ENCODE data around the gene PLA2G4E. TPM values are rescaled to one million over a fixed set of nuclear protein-coding genes. Genes with fewer than 3 reads are reported as not detected.

Gene PLA2G4E
- total and polyA plus RNA-seq, 9 of the 15 experiments (the other 6 are each of a cell fraction or from before 2014, with no cell fraction given), result 0.03 TPM; not detected in 8

- no peak for TF ChIP-seq ETS1 (conservative IDR thresholded peaks at IDR 0.05; ENCODE audit: control insufficient read depth, low read depth, low read length)
- no peak for TF ChIP-seq BHLHE40 (IDR thresholded peaks at IDR 0.05; ENCODE audit: low read length)
- no peak for TF ChIP-seq TBL1XR1 (IDR thresholded peaks at IDR 0.05; ENCODE audit: low read length in 2 of 2)
- no peak for TF ChIP-seq ZNF143 (CRISPR knock-in tag; IDR thresholded peaks at IDR 0.05)
- no peak for TF ChIP-seq CLOCK (CRISPR knock-in tag; IDR thresholded peaks at IDR 0.05; ENCODE audit: borderline replicate concordance)
- no peak for TF ChIP-seq MXI1 (IDR thresholded peaks at IDR 0.05; ENCODE audit: low read depth, low read length)
- TF ChIP-seq MCM3 (IDR thresholded peaks at IDR 0.05), result no peak
- no peak for TF ChIP-seq ZFP91 (CRISPR knock-in tag; IDR thresholded peaks at IDR 0.05)
- TF ChIP-seq TSC22D4 (tag; IDR thresholded peaks at IDR 0.05), result no peak
- no peak for TF ChIP-seq ZNF23 (CRISPR knock-in tag; IDR thresholded peaks at IDR 0.05)
- TF ChIP-seq POLR3G (IDR thresholded peaks at IDR 0.05; ENCODE audit: extremely low read depth, insufficient read length, insufficient replicate concordance), result no peak
- TF ChIP-seq PCBP2 (IDR thresholded peaks at IDR 0.05; ENCODE audit: low read depth, low read length, poor library complexity, severe bottlenecking), result no peak
- no peak for TF ChIP-seq USF1 (CRISPR knock-in tag; IDR thresholded peaks at IDR 0.05)
- no peak for TF ChIP-seq KAT7 (CRISPR knock-in tag; IDR thresholded peaks at IDR 0.05; ENCODE audit: borderline replicate concordance)
- TF ChIP-seq ZEB2 (IDR thresholded peaks at IDR 0.05), result 0 out of 2 replicates have a peak, but pooled peaks have one; percentile 52
- TF ChIP-seq TCFL5 (CRISPR knock-in tag; conservative IDR thresholded peaks at IDR 0.05), result no peak
- no peak for TF ChIP-seq ELF4 (CRISPR knock-in tag; IDR thresholded peaks at IDR 0.05)
- TF ChIP-seq TEAD4 (IDR thresholded peaks at IDR 0.05; ENCODE audit: low read length), result peak; percentile 24; the same call in 1 of the 2 replicates
- TF ChIP-seq TEAD4 (CRISPR knock-in tag; IDR thresholded peaks at IDR 0.05; ENCODE audit: borderline replicate concordance), result no peak
- TF ChIP-seq FOXM1 (IDR thresholded peaks at IDR 0.05; ENCODE audit: low read depth), result no peak
- TF ChIP-seq FOXM1 (CRISPR knock-in tag; IDR thresholded peaks at IDR 0.05; ENCODE audit: low read depth), result no peak
- TF ChIP-seq ELK1 (CRISPR knock-in tag; IDR thresholded peaks at IDR 0.05), result no peak
Measured at GRCh38 chr15:42010434-42010833, 10.4 kb downstream of the PLA2G4E start (continued).
